H9 (cell line): ENCODE data around the gene KIZ. TPM values are rescaled to one million over a fixed set of nuclear protein-coding genes. Genes with fewer than 3 reads are reported as not detected.
A peak's percentile ranks its signal among the peaks of the same experiment; 100 is the strongest.

Experiments used
- DNase-seq: peaks from one replicate; pipeline ENCODE4 v3.0.0-alpha.2; 2017
- H2AFZ ChIP-seq: one replicate; pipeline ENCODE4 v1.6.1; 2013; ENCODE audit warnings: mild to moderate bottlenecking, low read length, control low read depth, moderate library complexity
- H2AK5ac ChIP-seq: 2 replicates; pipeline ENCODE4 v1.6.1; 2013; ENCODE audit warnings: low read length, control low read depth, mixed read lengths; ENCODE audit not compliant: insufficient read length
- H2BK120ac ChIP-seq: one replicate; pipeline ENCODE4 v1.6.1; 2013; ENCODE audit warnings: low read depth, mild to moderate bottlenecking, low read length, control low read depth, inconsistent platforms; ENCODE audit not compliant: poor library complexity, severe bottlenecking
- H2BK12ac ChIP-seq: 2 replicates; pipeline ENCODE4 v1.6.1; 2013; ENCODE audit warnings: low read length, control low read depth, mixed read lengths, low read depth; ENCODE audit not compliant: insufficient read length
- H2BK15ac ChIP-seq: 2 replicates; pipeline ENCODE4 v1.6.1; 2013; ENCODE audit warnings: low read depth, low read length, control low read depth
- H2BK20ac ChIP-seq: one replicate; pipeline ENCODE4 v1.6.1; 2013; ENCODE audit warnings: low read depth, mild to moderate bottlenecking, low read length, control low read depth, inconsistent platforms; ENCODE audit not compliant: poor library complexity, severe bottlenecking
- H2BK5ac ChIP-seq: 2 replicates; pipeline ENCODE4 v1.6.1; 2013; ENCODE audit warnings: low read length, control low read depth, mixed read lengths; ENCODE audit not compliant: insufficient read length
- H3K14ac ChIP-seq: 2 replicates; pipeline ENCODE4 v1.6.1; 2013; ENCODE audit warnings: low read length, control low read depth; ENCODE audit not compliant: insufficient read depth
- H3K18ac ChIP-seq: 2 replicates; pipeline ENCODE4 v1.6.1; 2013; ENCODE audit warnings: low read depth, mild to moderate bottlenecking, mixed read lengths, low read length, control low read depth; ENCODE audit not compliant: insufficient read length
- H3K23ac ChIP-seq: 2 replicates; pipeline ENCODE4 v1.6.1; 2013; ENCODE audit warnings: low read length, control low read depth, mixed read lengths, low read depth; ENCODE audit not compliant: insufficient read length
- H3K23me2 ChIP-seq: 2 replicates; pipeline ENCODE4 v1.6.1; 2013; ENCODE audit warnings: low read depth, mild to moderate bottlenecking, mixed read lengths, low read length, control low read depth; ENCODE audit not compliant: insufficient read length, poor library complexity, severe bottlenecking
- H3K27ac ChIP-seq: 2 replicates; pipeline ENCODE4 v1.5.1; 2013; ENCODE audit warnings: low read length, control low read depth, mixed read lengths, low read depth; ENCODE audit not compliant: insufficient read length
- H3K27me3 ChIP-seq: 2 replicates; pipeline ENCODE4 v1.6.1; 2013; ENCODE audit warnings: low read length, control low read depth, inconsistent platforms; ENCODE audit not compliant: insufficient read depth
- H3K4ac ChIP-seq: 2 replicates; pipeline ENCODE4 v1.6.1; 2013; ENCODE audit warnings: low read depth, mild to moderate bottlenecking, control low read depth, inconsistent platforms, low read length, moderate library complexity
- H3K4me1 ChIP-seq: 2 replicates; pipeline ENCODE4 v1.6.1; 2013; ENCODE audit warnings: low read length, control low read depth, inconsistent platforms; ENCODE audit not compliant: insufficient read depth
- H3K4me2 ChIP-seq: 2 replicates; pipeline ENCODE4 v1.6.1; 2013; ENCODE audit warnings: low read length, control low read depth, mixed read lengths; ENCODE audit not compliant: insufficient read length, insufficient read depth
- H3K56ac ChIP-seq: 2 replicates; pipeline ENCODE4 v1.6.1; 2013; ENCODE audit warnings: low read depth, mild to moderate bottlenecking, mixed read lengths, low read length, control low read depth; ENCODE audit not compliant: insufficient read length
- H3K79me1 ChIP-seq: 2 replicates; pipeline ENCODE4 v1.6.1; 2013; ENCODE audit warnings: low read depth, mild to moderate bottlenecking, moderate library complexity, low read length, control low read depth, inconsistent platforms; ENCODE audit not compliant: insufficient read depth, poor library complexity, severe bottlenecking
- H3K79me2 ChIP-seq: 2 replicates; pipeline ENCODE4 v1.6.1; 2013; ENCODE audit warnings: low read length, control low read depth, inconsistent platforms; ENCODE audit not compliant: insufficient read depth
- H3K9ac ChIP-seq: 2 replicates; pipeline ENCODE4 v1.6.1; 2013; ENCODE audit warnings: low read length, control low read depth, mixed read lengths; ENCODE audit not compliant: insufficient read length; ENCODE audit errors: extremely low read depth
- H3K9me3 ChIP-seq: one replicate; pipeline ENCODE4 v1.6.1; 2013; ENCODE audit warnings: low read depth, low read length, inconsistent platforms; ENCODE audit not compliant: control insufficient read depth
- H3T11ph ChIP-seq: one replicate; pipeline ENCODE4 v1.6.1; 2013; ENCODE audit warnings: mild to moderate bottlenecking, low read length, control low read depth, inconsistent platforms
- H4K20me1 ChIP-seq: one replicate; pipeline ENCODE4 v1.6.1; 2013; ENCODE audit not compliant: control insufficient read depth, insufficient read length, insufficient read depth
- H4K5ac ChIP-seq: 2 replicates; pipeline ENCODE4 v1.6.1; 2013; ENCODE audit warnings: low read depth, mild to moderate bottlenecking, mixed read lengths, low read length, control low read depth; ENCODE audit not compliant: insufficient read length
- H4K8ac ChIP-seq: replicated peaks from 2 replicates; pipeline ENCODE4 v1.6.1; 2013; ENCODE audit warnings: low read length, control low read depth, mixed read lengths, low read depth; ENCODE audit not compliant: insufficient read length
- H4K91ac ChIP-seq: 2 replicates; pipeline ENCODE4 v1.6.1; 2013; ENCODE audit warnings: low read depth, mild to moderate bottlenecking, moderate library complexity, mixed read lengths, low read length, control low read depth; ENCODE audit not compliant: insufficient read length
- H3K27ac Mint-ChIP-seq, 3 experiments: 2 replicates in 2 of 3; 3 replicates in 1 of 3; pipeline ENCODE4 v1.8.0; 2020 to 2021; ENCODE audit warnings: mixed read lengths in 3 of 3, mild to moderate bottlenecking in 1 of 3, moderate library complexity in 1 of 3
- H3K27me3 Mint-ChIP-seq: 2 replicates; pipeline ENCODE4 v1.8.0; 2021; ENCODE audit warnings: low read depth, mild to moderate bottlenecking, moderate library complexity, mixed read lengths
- H3K36me3 Mint-ChIP-seq, 3 experiments: 2 replicates in 2 of 3; 3 replicates in 1 of 3; pipeline ENCODE4 v1.8.0; 2020 to 2021; ENCODE audit warnings: low read depth in 3 of 3, mixed read lengths in 3 of 3; ENCODE audit not compliant: insufficient read depth in 1 of 3
- H3K4me1 Mint-ChIP-seq, 2 experiments: 2 replicates each; pipeline ENCODE4 v1.8.0; 2020; ENCODE audit warnings: mixed read lengths in 2 of 2
- H3K4me3 Mint-ChIP-seq, 2 experiments: 2 replicates in 1 of 2; 3 replicates in 1 of 2; pipeline ENCODE4 v1.8.0; 2020 to 2021; ENCODE audit warnings: mild to moderate bottlenecking in 2 of 2, mixed read lengths in 2 of 2, moderate library complexity in 1 of 2
- H3K9me3 Mint-ChIP-seq, 2 experiments: 2 replicates in 1 of 2; 3 replicates in 1 of 2; pipeline ENCODE4 v1.8.0; 2020; ENCODE audit warnings: mild to moderate bottlenecking in 2 of 2, mixed read lengths in 2 of 2, moderate library complexity in 1 of 2
- WGBS: extraction: QIAGEN DNeasy Blood & Tissue Kit; methylation state at CpG from one replicate; pipeline ENCODE4 v1.1.7; 2013; ENCODE audit warnings: missing lambda C conversion rate, low lambda C conversion rate, mixed read lengths; ENCODE audit not compliant: insufficient read length; ENCODE audit errors: extremely low coverage; 5-methylcytosine and 5-hydroxymethylcytosine counted together
- total RNA-seq: library from RNA; stranded (reverse); gene quantifications from 2 replicates; pipeline ENCODE4 v1.2.1, GENCODE V29; 2021
- TF ChIP-seq, protein P1 (sequence below): fragments of 200-600 bp; sonication (generic); conservative IDR thresholded peaks from 3 replicates; pipeline ENCODE4 v1.8.0; 2021; ENCODE audit warnings: antibody characterized with exemption, mild to moderate bottlenecking

KIZ gene
- total RNA-seq, 1 experiment from 2014 or later = 29.3 TPM

DNA sequence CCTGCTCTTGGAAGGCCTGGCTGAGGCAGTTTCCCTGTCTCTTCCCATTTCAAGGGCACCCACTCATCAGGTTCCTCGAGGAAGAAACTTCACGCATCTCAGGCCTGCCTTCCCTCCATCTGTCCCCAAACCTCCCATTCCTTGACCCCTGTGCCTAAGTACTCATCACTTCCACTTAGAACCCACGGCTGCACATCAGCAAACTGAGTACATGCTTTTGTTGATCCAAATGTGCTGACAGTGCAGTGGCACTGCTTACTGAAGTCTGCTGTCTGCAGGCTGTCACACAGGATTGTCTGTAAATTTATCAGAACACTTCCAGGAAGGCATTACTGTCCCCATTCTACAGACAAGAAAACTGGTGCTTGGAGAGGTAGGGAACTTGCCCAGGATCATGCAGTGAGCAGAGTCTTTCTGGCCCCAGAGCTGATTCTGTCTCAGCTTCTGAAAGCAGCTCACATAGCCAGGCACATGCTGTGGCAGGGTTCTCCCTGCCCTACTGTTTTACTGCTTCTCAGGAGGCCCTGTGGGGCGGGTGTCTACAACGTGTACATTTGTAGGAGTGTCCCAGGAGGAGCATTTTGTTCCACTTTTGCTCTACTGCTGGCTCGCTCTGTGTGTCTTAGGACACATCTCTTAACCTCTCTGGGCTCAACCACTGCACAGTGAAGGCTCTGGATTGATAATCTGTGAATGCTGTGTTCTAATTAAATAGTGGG lies 113.1 kb downstream of the KIZ start:
- Histone ChIP-seq H3K56ac (no peak overlapping the region), H3K79me2 (no peaks in the 10 kb centered on the region), H2BK120ac (no peak overlapping the region), H3K27ac (no peak overlapping the region), H2AK5ac (no peak overlapping the region), H3K4ac (no peak overlapping the region), H3K79me1 (no peaks in the 10 kb centered on the region), H2BK5ac (no peak overlapping the region), H2BK15ac (no peak overlapping the region), H3T11ph (no peak overlapping the region), H2AFZ (no peak overlapping the region), H3K18ac (no peak overlapping the region), H3K4me1 (no peaks in the 10 kb centered on the region; the same call in 1 of the 2 replicates), H3K23me2 (no peaks in the 10 kb centered on the region), H4K8ac (no peak overlapping the region), H4K20me1 (no peaks in the 10 kb centered on the region), H3K14ac (no peak overlapping the region; the same call in 1 of the 2 replicates), H3K4me2 (no peak overlapping the region), H3K23ac (no peak overlapping the region), H4K5ac (no peak overlapping the region), H2BK12ac (no peak overlapping the region), H3K9me3 (no peaks in the 10 kb centered on the region), H4K91ac (no peak overlapping the region), H3K9ac (no peak overlapping the region), H3K27me3 (no peaks in the 10 kb centered on the region), H2BK20ac (no peak overlapping the region)
- Mint-ChIP-seq H3K27me3 (no peaks in the 10 kb centered on the region), H3K27ac (peak overlapping the region in 1 of 3 experiments; percentile 36; a peak in 2 of 7 replicates), H3K9me3 (no peaks in the 10 kb centered on the region), H3K4me1 (peaks cover 30% of the 10 kb centered on the region in 2 experiments), H3K36me3 (peaks cover 0 to 10% (median 5%) of the 10 kb centered on the region in 3 experiments; a peak in 3 of 7 replicates), H3K4me3 (no peak overlapping the region; a peak in 1 of 5 replicates)
- TF ChIP-seq, protein P1, sequence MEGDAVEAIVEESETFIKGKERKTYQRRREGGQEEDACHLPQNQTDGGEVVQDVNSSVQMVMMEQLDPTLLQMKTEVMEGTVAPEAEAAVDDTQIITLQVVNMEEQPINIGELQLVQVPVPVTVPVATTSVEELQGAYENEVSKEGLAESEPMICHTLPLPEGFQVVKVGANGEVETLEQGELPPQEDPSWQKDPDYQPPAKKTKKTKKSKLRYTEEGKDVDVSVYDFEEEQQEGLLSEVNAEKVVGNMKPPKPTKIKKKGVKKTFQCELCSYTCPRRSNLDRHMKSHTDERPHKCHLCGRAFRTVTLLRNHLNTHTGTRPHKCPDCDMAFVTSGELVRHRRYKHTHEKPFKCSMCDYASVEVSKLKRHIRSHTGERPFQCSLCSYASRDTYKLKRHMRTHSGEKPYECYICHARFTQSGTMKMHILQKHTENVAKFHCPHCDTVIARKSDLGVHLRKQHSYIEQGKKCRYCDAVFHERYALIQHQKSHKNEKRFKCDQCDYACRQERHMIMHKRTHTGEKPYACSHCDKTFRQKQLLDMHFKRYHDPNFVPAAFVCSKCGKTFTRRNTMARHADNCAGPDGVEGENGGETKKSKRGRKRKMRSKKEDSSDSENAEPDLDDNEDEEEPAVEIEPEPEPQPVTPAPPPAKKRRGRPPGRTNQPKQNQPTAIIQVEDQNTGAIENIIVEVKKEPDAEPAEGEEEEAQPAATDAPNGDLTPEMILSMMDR = no peak
- DNase-seq = no peak
- no CpG with 5 or more reads among the region's 6 CpGs for WGBS
